RWPE2 (cell line): ENCODE data around the gene CST4.

ENCODE experiments used
- ATAC-seq: fragments of 200-7000 bp; cut with Tn5 transposase; 3 replicates; pipeline ENCODE4 v1.9.1; 2021; ENCODE audit warnings: low read depth
- DNase-seq: peaks from one replicate; pipeline ENCODE4 v3.0.0-alpha.2; 2020; ENCODE audit warnings: low spot score
- H3K27ac ChIP-seq: fragments of 450-650 bp; 2 replicates; pipeline ENCODE4 v1.5.1; 2017; ENCODE audit warnings: mild to moderate bottlenecking; ENCODE audit not compliant: poor library complexity, severe bottlenecking
- H3K27me3 ChIP-seq: fragments of 250-450 bp; sonication (Bioruptor Pico); 2 replicates; pipeline ENCODE4 v1.5.1; 2021; ENCODE audit warnings: mild to moderate bottlenecking, moderate library complexity; ENCODE audit not compliant: insufficient read depth, poor library complexity, severe bottlenecking
- H3K36me3 ChIP-seq: fragments of 250-450 bp; sonication (Bioruptor Pico); 2 replicates; pipeline ENCODE4 v1.5.1; 2020; ENCODE audit warnings: low read depth, mild to moderate bottlenecking, moderate library complexity
- H3K4me1 ChIP-seq: fragments of 250-450 bp; sonication (Bioruptor Pico); 2 replicates; pipeline ENCODE4 v1.5.1; 2021; ENCODE audit warnings: mild to moderate bottlenecking, moderate library complexity; ENCODE audit not compliant: insufficient read depth, poor library complexity, severe bottlenecking
- H3K4me3 ChIP-seq: fragments of 250-450 bp; sonication (Bioruptor Pico); 2 replicates; pipeline ENCODE4 v1.5.1; 2021; ENCODE audit warnings: mild to moderate bottlenecking, moderate library complexity; ENCODE audit not compliant: severe bottlenecking
- H3K9me3 ChIP-seq: fragments of 250-450 bp; sonication (Bioruptor Pico); 2 replicates; pipeline ENCODE4 v1.5.1; 2021; ENCODE audit warnings: mild to moderate bottlenecking, moderate library complexity; ENCODE audit not compliant: severe bottlenecking
- TF ChIP-seq, protein P1 (sequence below): fragments of 450-650 bp; IDR thresholded peaks from one replicate; pipeline ENCODE4 v1.5.1; 2017; ENCODE audit warnings: mild to moderate bottlenecking, moderate library complexity; ENCODE audit not compliant: poor library complexity, severe bottlenecking

Gene CST4

DNA sequence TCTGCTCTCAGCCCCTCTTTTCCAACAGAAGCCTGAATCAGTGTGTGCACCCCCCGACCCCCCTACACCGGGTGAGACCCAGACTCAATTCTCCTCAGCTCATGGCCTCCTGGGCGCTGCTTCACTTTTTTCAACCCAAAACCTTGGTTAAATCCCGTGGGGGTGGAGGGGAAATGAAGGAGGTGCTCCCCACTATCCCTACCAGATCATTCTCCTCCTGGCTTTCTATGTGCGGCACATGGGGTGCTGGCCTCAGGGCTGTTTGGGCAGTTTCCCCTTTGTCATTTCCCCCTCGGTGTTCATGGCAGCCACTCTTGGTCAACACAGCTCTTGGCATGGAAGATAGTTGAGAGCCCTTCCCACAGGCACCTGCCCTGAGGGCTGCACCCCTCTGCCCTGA, 4.6 kb downstream of the CST4 start:
- Histone ChIP-seq H3K27me3 (peaks cover 4% of the 10 kb centered on the region), H3K27ac (no peak overlapping the region), H3K36me3 (no peaks in the 10 kb centered on the region), H3K4me3 (no peak overlapping the region), H3K4me1 (no peaks in the 10 kb centered on the region), H3K9me3 (no peaks in the 10 kb centered on the region)
- ATAC-seq (no peak), DNase-seq (no peak)
- TF ChIP-seq, protein P1, sequence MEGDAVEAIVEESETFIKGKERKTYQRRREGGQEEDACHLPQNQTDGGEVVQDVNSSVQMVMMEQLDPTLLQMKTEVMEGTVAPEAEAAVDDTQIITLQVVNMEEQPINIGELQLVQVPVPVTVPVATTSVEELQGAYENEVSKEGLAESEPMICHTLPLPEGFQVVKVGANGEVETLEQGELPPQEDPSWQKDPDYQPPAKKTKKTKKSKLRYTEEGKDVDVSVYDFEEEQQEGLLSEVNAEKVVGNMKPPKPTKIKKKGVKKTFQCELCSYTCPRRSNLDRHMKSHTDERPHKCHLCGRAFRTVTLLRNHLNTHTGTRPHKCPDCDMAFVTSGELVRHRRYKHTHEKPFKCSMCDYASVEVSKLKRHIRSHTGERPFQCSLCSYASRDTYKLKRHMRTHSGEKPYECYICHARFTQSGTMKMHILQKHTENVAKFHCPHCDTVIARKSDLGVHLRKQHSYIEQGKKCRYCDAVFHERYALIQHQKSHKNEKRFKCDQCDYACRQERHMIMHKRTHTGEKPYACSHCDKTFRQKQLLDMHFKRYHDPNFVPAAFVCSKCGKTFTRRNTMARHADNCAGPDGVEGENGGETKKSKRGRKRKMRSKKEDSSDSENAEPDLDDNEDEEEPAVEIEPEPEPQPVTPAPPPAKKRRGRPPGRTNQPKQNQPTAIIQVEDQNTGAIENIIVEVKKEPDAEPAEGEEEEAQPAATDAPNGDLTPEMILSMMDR: no peak

DNA sequence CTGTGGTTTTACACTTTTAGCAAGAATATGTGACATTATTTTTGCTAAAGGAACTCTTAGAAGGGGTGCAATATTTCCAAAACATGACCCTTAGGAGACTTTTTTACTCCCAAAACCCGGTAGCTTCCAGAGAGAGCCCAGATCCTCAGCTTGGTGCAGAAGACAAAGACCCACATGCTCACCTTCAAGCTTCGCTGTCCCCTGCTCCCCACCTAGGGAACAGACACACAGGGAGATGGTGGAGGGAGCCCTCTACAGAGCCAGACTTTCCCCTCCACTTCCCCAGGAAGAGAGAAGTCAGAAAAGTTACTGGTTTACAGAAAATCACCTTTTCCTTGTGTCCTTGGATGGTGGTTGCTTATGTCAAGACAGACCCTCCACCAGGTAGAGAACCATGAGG, 5.0 kb downstream of the CST4 start:
- H3K4me3 ChIP-seq: no peak overlapping the region
- no peak for ATAC-seq
- H3K27me3 ChIP-seq: peaks cover 4% of the 10 kb centered on the region
- TF ChIP-seq, protein P1: no peak
- H3K36me3 ChIP-seq: no peaks in the 10 kb centered on the region
- no peak for DNase-seq
- no peak overlapping the region for H3K27ac ChIP-seq
- no peaks in the 10 kb centered on the region for H3K9me3 ChIP-seq
- no peaks in the 10 kb centered on the region for H3K4me1 ChIP-seq

DNA sequence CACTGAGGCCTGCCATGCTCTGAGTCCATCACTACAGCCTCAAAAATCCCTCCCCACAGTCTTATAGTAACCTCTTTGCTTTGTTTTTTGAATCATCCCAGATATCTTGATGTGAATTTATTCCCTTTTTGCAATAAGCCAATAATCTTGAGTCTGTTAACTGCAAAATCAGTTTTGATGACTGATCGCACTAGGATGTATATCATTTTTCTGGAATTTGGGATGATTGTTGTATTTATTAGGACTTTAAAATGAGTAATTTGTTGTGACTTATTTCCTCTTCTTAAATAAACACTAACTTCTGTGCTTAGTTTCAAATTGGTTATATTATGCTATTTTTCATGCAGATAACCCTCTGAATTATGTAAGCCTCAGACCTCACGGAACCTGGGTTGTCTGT, 5.6 kb downstream of the CST4 start:
- Histone ChIP-seq H3K4me1 (no peaks in the 10 kb centered on the region), H3K27me3 (peaks cover 4% of the 10 kb centered on the region)

DNA sequence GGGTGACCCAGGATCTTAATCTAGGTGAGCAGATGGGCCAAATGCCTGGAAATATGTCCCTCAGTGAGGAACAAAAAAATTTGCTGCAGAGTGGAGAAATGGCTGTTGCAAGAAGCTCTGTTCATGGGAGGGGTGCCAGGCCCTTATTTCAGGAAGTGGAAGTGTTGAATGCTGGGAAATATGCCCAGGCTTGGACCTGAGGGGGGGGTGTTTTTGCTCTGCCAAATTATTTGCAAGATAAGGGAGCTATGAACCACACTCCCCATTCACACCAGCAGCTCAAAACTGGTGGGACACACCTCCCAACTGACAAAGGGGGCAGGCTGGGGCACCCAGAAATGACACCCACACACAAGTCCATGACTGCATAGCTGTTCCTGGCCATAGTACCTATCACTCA, 8.7 kb downstream of the CST4 start:
- DNase-seq: no peak
- H3K4me3 ChIP-seq: no peak overlapping the region
- peaks cover 8% of the 10 kb centered on the region for H3K27me3 ChIP-seq
- no peak for ATAC-seq
- H3K4me1 ChIP-seq: no peaks in the 10 kb centered on the region
- no peaks in the 10 kb centered on the region for H3K36me3 ChIP-seq
- H3K27ac ChIP-seq: no peak overlapping the region
- TF ChIP-seq, protein P1: no peak
- no peaks in the 10 kb centered on the region for H3K9me3 ChIP-seq

More for the DNA sequence above, 5.6 kb downstream of the CST4 start:
- no peak for DNase-seq
- H3K36me3 ChIP-seq: no peaks in the 10 kb centered on the region
- TF ChIP-seq, protein P1: no peak
- no peak for ATAC-seq
- H3K4me3 ChIP-seq: no peak overlapping the region
- no peaks in the 10 kb centered on the region for H3K9me3 ChIP-seq
- H3K27ac ChIP-seq: no peak overlapping the region

DNA sequence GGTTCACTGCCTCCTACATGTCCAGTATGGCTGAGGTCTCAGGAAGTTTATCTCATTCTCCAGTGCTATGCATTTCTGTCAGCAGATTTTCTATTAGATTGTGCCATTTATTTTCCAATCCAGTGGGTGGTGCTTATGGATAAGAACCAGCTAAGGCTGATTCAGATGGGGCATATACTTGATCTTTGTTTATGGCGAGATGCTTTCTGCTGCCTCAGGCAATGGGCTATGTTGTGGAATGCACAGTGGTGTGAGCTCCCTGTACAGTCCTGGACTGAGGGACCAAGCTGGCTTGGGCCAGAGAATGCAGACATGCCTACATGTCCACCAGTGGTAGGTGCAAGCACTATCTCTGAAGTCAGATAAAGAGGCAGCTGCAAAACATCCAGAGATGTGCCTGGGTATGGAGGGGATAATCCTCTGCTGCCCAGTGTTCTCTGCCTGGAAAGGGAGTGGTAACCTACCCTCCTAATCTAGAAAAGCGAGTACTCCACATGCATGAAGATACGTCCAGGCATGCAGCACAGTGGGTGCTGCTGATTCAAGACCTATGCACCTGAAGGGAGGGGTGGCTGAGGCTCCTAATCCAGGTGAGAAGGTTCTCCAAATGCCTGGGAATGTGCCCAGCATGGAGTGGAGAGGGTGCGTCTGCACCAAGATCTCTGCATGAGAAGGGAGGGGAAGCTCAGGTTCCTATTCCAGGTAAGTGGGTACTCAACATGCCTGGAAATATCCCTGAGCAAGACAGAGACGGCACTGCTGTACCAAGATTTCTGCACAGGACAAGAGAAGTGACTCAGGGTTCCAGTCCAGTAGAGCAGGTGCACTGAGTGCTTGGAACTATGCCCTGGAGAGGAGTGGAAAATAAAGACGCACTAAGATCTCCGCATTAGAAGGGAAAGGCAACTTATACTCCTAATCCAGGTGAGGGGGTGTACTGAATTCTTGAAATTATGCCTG, 9.4 kb downstream of the CST4 start:
- no peak for ATAC-seq
- no peak for DNase-seq
- H3K36me3 ChIP-seq: no peaks in the 10 kb centered on the region

More for the DNA sequence above, 9.4 kb downstream of the CST4 start:
- no peaks in the 10 kb centered on the region for H3K4me1 ChIP-seq
- peaks cover 8% of the 10 kb centered on the region for H3K27me3 ChIP-seq
- H3K9me3 ChIP-seq: no peaks in the 10 kb centered on the region
- TF ChIP-seq, protein P1: no peak
- H3K4me3 ChIP-seq: no peak overlapping the region
- H3K27ac ChIP-seq: no peak overlapping the region
